NT2/D1 (cell line): Measurements from ENCODE around the gene MAP1B.

Experiments used
- SUZ12 ChIP-seq: IDR thresholded peaks from 2 replicates; pipeline ENCODE4 v1.6.1; 2011; ENCODE audit not compliant: insufficient read length, insufficient read depth; ENCODE audit errors: extremely low read depth
- YY1 ChIP-seq: IDR thresholded peaks from 2 replicates; pipeline ENCODE4 v1.6.1; 2011; ENCODE audit not compliant: insufficient read length, insufficient read depth
- ZNF274 ChIP-seq: IDR thresholded peaks from 2 replicates; pipeline ENCODE4 v1.6.1; 2011; ENCODE audit warnings: mild to moderate bottlenecking, low read depth, low read length

DNA sequence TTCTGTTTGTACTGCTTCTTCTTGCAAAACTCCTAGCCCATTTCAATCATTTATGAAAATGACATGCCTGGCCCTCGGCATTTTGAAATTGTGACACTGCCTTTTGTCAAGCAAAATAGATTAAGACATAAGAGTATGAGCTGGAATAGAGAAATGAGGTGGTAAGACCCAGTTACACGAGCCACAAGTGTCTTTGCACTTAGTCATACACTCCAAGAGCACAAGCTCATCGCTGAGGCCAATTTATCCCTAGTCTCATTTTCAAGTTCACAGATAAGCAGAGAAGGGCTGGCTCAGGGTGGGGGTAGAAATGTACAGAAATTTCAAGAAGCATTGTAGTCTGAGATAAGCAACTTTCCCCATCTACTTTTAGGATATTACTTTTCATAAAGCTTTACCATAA lies 40.6 kb upstream of the MAP1B start:
- no peak for TF ChIP-seq SUZ12
- TF ChIP-seq YY1 = no peak
- TF ChIP-seq ZNF274 = no peak
